Mucosa of stomach (tissue), 1 donor: ENCODE measurements around the gene FIZ1.
A peak's percentile ranks its signal among the peaks of the same experiment; 100 is the strongest.

Experiments used
- H3K27me3 ChIP-seq: one replicate; pipeline ENCODE4 v1.7.0; 2013; ENCODE audit warnings: mild to moderate bottlenecking, low read length; ENCODE audit not compliant: control insufficient read depth, insufficient read depth
- H3K36me3 ChIP-seq: one replicate; pipeline ENCODE4 v1.7.0; 2013; ENCODE audit warnings: low read length; ENCODE audit not compliant: control insufficient read depth, insufficient read depth
- H3K4me1 ChIP-seq: one replicate; pipeline ENCODE4 v1.7.0; 2013; ENCODE audit warnings: mild to moderate bottlenecking, low read length; ENCODE audit not compliant: control insufficient read depth, insufficient read depth
- H3K4me3 ChIP-seq: one replicate; pipeline ENCODE4 v1.7.0; 2013; ENCODE audit warnings: low read length
- H3K9ac ChIP-seq: one replicate; pipeline ENCODE4 v1.7.0; 2013; ENCODE audit warnings: mild to moderate bottlenecking, low read length, moderate library complexity
- H3K9me3 ChIP-seq: one replicate; pipeline ENCODE4 v1.7.0; 2013; ENCODE audit warnings: mild to moderate bottlenecking, low read length, moderate library complexity; ENCODE audit not compliant: control insufficient read depth
- donor health status: Pancreatic carcinoma.

Gene FIZ1, protein sequence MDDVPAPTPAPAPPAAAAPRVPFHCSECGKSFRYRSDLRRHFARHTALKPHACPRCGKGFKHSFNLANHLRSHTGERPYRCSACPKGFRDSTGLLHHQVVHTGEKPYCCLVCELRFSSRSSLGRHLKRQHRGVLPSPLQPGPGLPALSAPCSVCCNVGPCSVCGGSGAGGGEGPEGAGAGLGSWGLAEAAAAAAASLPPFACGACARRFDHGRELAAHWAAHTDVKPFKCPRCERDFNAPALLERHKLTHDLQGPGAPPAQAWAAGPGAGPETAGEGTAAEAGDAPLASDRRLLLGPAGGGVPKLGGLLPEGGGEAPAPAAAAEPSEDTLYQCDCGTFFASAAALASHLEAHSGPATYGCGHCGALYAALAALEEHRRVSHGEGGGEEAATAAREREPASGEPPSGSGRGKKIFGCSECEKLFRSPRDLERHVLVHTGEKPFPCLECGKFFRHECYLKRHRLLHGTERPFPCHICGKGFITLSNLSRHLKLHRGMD

GRCh38 chr19:55599468-55599841 is at the start of gene FIZ1:
Gene FIZ1, minus strand, starts transcription at chr19:55599517. Its CDS starts 1,652 bp downstream, at chr19:55597865.
- peak within 1 kb of the TSS; percentile 91 for H3K9ac ChIP-seq
- no peaks in the 10 kb centered on the region for H3K27me3 ChIP-seq

DNA sequence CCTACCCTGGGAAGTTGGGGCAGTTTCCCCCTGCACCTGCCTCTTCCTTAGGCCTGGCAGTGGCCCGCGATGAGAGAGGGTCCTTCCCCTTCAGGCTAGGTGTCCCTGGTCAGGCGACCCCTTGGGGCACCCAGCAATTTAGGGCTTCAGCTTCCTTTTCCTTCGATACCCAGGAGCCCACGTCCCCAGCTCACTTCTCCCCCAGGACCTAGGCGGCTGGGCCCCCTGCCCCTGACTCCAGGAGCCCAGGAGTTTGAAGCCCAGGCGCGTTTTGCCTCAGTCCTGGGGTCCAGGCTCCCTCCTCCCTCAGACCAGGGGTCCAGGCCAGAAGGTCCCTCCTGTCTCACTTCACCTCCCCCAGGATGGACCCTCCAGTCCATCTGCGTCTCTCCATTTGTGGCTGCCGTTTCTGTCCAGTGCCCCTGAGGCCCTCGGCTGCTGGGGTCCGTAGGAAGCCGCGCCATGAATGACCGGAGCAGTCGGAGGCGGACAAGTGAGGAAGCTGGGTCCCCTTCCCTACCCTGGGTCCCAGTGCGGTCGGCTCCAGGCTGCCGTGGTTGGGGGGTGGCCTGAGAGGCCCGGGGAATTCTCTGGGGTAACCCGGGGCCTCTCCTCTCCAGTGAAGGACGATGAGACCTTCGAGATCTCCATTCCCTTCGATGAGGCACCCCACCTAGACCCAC is 49.4 kb upstream of the FIZ1 start:
- peak overlapping the region; percentile 73 for H3K9ac ChIP-seq
- peak overlapping the region; percentile 50 for H3K4me3 ChIP-seq
- H3K27me3 ChIP-seq, result no peaks in the 10 kb centered on the region
- H3K4me1 ChIP-seq, result peaks cover 26% of the 10 kb centered on the region
- no peaks in the 10 kb centered on the region for H3K36me3 ChIP-seq
- H3K9me3 ChIP-seq, result no peaks in the 10 kb centered on the region

More at GRCh38 chr19:55599468-55599841, at the start of gene FIZ1:
- peaks cover 17% of the 10 kb centered on the region for H3K4me1 ChIP-seq
- no peaks in the 10 kb centered on the region for H3K9me3 ChIP-seq
- peak within 1 kb of the TSS; percentile 100 for H3K4me3 ChIP-seq
- H3K36me3 ChIP-seq, result no peaks in the 10 kb centered on the region

DNA sequence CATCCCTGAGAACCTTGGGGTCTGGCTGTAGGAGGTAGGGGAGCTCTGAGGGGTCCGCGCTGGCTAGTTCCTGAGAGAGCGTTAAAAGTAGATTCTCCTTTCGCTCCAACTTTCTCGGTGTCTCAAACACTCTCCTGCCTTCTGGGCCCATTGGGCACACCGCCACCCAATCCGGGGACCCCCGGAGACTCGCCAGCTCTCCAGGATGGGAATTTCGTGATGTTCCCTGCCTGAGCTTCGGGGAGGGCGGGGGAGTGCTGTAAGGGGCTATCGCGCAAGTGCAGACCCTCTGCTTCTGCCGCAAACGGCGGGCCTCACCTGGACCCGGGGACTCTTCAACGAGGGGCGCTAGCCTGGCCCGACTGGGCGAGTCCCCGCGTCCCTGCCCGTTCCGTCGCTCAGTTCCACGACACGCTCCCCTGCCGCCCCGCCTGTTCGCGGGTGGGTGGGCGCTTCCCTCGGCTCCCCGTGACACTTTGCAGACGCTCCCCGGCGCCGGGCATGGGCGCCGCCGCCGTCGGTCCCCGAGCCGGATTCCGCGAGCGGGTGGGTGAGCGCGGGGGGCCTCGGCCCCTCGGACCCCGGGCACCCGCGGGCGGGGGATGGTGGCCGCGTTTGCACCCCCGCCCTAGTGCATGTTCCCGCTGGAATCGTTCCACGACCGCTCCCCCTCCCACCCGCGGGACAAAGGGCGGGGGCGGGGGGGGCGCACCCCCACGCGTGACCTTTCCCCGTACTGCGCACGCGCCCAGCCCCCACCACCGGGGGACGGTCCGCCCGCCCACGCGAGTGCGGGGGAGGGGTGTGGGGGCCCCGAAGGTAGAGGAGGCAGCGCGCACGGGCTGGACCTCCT is 48.6 kb upstream of the FIZ1 start, which contains the start of gene CCDC106:
CCDC106 (plus strand) TSS at position 481 of the 853 bp plus-strand sequence. CDS start 835 bp downstream, outside the sequence.
- Histone ChIP-seq H3K9ac (peak within 1 kb of the TSS; percentile 73), H3K4me1 (peaks cover 29% of the 10 kb centered on the region), H3K9me3 (no peaks in the 10 kb centered on the region), H3K36me3 (no peaks in the 10 kb centered on the region), H3K4me3 (peak within 1 kb of the TSS; percentile 50), H3K27me3 (no peaks in the 10 kb centered on the region)

GRCh38 chr19:55646889-55647731 is 47.8 kb upstream of the FIZ1 start:
- Histone ChIP-seq H3K4me1 (peaks cover 37% of the 10 kb centered on the region), H3K4me3 (peak overlapping the region; percentile 50), H3K9me3 (no peaks in the 10 kb centered on the region), H3K36me3 (no peaks in the 10 kb centered on the region), H3K9ac (peak overlapping the region; percentile 73), H3K27me3 (no peaks in the 10 kb centered on the region)

DNA sequence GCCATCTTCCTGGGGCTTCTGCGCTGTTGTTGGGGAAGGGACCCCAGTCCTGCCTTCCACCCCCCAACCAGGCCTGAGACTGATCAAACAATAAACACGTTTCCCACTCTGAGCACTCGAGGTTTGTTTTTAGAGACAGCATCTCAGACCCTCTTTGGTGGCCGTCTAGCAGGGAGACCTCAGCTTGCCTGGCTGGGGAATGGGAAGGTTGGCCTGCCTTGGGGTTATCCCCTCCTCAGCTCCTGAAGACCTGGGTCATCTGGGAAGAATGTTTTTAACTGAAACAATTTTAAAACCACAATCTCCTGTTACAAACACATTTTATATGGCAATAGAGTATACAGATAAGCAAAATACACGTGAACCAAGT is 46.2 kb upstream of the FIZ1 start:
- no peaks in the 10 kb centered on the region for H3K36me3 ChIP-seq
- no peak overlapping the region for H3K4me3 ChIP-seq
- peaks cover 48% of the 10 kb centered on the region for H3K4me1 ChIP-seq

GRCh38 chr19:55644842-55645511 is 45.7 kb upstream of the FIZ1 start:
- H3K27me3 ChIP-seq, result no peaks in the 10 kb centered on the region
- peaks cover 53% of the 10 kb centered on the region for H3K4me1 ChIP-seq
- no peak overlapping the region for H3K9ac ChIP-seq
- no peaks in the 10 kb centered on the region for H3K9me3 ChIP-seq
- no peak overlapping the region for H3K4me3 ChIP-seq
- no peaks in the 10 kb centered on the region for H3K36me3 ChIP-seq

More for the DNA sequence above, 46.2 kb upstream of the FIZ1 start:
- no peaks in the 10 kb centered on the region for H3K9me3 ChIP-seq
- no peak overlapping the region for H3K9ac ChIP-seq
- H3K27me3 ChIP-seq, result no peaks in the 10 kb centered on the region

- H3K4me3 ChIP-seq, result peak overlapping the region; percentile 63
- H3K9ac ChIP-seq, result peak overlapping the region; percentile 78
- H3K4me1 ChIP-seq, result peaks cover 55% of the 10 kb centered on the region
- no peaks in the 10 kb centered on the region for H3K36me3 ChIP-seq
- H3K9me3 ChIP-seq, result no peaks in the 10 kb centered on the region
- H3K27me3 ChIP-seq, result no peaks in the 10 kb centered on the region
Measured at GRCh38 chr19:55644191-55644833, 45.0 kb upstream of the FIZ1 start.

DNA sequence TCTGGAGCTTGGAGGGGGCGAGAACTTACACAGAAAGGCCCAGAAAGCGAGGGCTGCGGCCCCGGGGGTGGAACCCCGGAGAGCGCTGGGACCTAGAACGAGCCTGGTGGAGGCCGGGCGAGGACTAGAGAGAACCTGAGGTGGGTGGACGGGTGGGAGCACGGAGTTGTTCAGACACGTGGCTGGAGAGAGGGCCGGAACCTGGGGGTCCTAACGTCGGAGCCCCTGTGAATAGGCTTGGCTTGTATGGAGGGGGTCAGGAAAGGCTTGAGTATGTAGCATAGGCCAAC is 44.5 kb upstream of the FIZ1 start:
- Histone ChIP-seq H3K9me3 (no peaks in the 10 kb centered on the region), H3K36me3 (no peaks in the 10 kb centered on the region), H3K9ac (peak overlapping the region; percentile 78), H3K4me1 (peaks cover 54% of the 10 kb centered on the region), H3K27me3 (no peaks in the 10 kb centered on the region), H3K4me3 (peak overlapping the region; percentile 63)

- H3K9ac ChIP-seq, result peak within 1 kb of the TSS; percentile 78
- no peaks in the 10 kb centered on the region for H3K9me3 ChIP-seq
- H3K4me3 ChIP-seq, result peak within 1 kb of the TSS; percentile 63
- peaks cover 48% of the 10 kb centered on the region for H3K4me1 ChIP-seq
- no peaks in the 10 kb centered on the region for H3K27me3 ChIP-seq
- H3K36me3 ChIP-seq, result no peaks in the 10 kb centered on the region
Measured at GRCh38 chr19:55643003-55643886, 43.9 kb upstream of the FIZ1 start, which contains the start of gene ZNF581. Gene ZNF581, plus strand, starts transcription at chr19:55643649. Its CDS starts 923 bp downstream, at chr19:55644572.
